WTC11 (cell line): Measurements from ENCODE around the gene PKP2. TPM values are rescaled to one million over a fixed set of nuclear protein-coding genes. Genes with fewer than 3 reads are reported as not detected.

ENCODE experiments used
- ATAC-seq: fragments of 200-7000 bp; cut with Tn5 transposase; 2 replicates; pipeline ENCODE4 v1.10.0; 2021; ENCODE audit warnings: mild to moderate bottlenecking, moderate library complexity
- CTCF ChIA-PET: fragments of 300-600 bp; sonication (Branson Sonifier 250); formaldehyde crosslinking; loops from one replicate; lab custom pipeline; 2021; ENCODE audit warnings: antibody characterized with exemption; lab: Charles Lee
- POLR2A ChIA-PET: fragments of 350-600 bp; sonication (Branson Sonifier 250); formaldehyde crosslinking; loops from one replicate; lab custom pipeline; 2021; ENCODE audit warnings: antibody characterized with exemption; lab: Charles Lee
- DNase-seq: peaks from one replicate; pipeline ENCODE4 v3.0.0; 2021; ENCODE audit warnings: low spot score
- H3K27ac Mint-ChIP-seq: 2 replicates; pipeline ENCODE4 v1.8.0; 2021; ENCODE audit warnings: mixed read lengths
- H3K27me3 Mint-ChIP-seq: 2 replicates; pipeline ENCODE4 v1.8.0; 2021; ENCODE audit warnings: low read depth, mild to moderate bottlenecking, moderate library complexity, mixed read lengths
- H3K36me3 Mint-ChIP-seq: 2 replicates; pipeline ENCODE4 v1.8.0; 2021; ENCODE audit warnings: mixed read lengths
- H3K4me1 Mint-ChIP-seq: 2 replicates; pipeline ENCODE4 v1.8.0; 2022; ENCODE audit warnings: mixed read lengths
- H3K4me3 Mint-ChIP-seq: 2 replicates; pipeline ENCODE4 v1.8.0; 2021; ENCODE audit warnings: mild to moderate bottlenecking, moderate library complexity, mixed read lengths
- H3K9me3 Mint-ChIP-seq: 2 replicates; pipeline ENCODE4 v1.8.0; 2021; ENCODE audit warnings: mixed read lengths
- CTCF ChIP-seq: fragments of 200-600 bp; IDR thresholded peaks from 2 replicates; pipeline ENCODE4 v1.8.0; 2022; ENCODE audit warnings: antibody characterized with exemption
- ELF4 ChIP-seq: sonication (generic); formaldehyde crosslinking; IDR thresholded peaks from 2 replicates; pipeline ENCODE4 v1.8.1; 2022; ENCODE audit warnings: low read depth, mild to moderate bottlenecking, moderate library complexity, missing genetic modification reagents
- HMGXB4 ChIP-seq: sonication (generic); formaldehyde crosslinking; IDR thresholded peaks from 2 replicates; pipeline ENCODE4 v1.8.1; 2023; ENCODE audit warnings: mild to moderate bottlenecking, moderate library complexity, missing genetic modification reagents
- JAZF1 ChIP-seq: fragments of 250-450 bp; sonication (Bioruptor Pico); IDR thresholded peaks from 2 replicates; pipeline ENCODE4 v1.9.0; 2021; ENCODE audit warnings: moderate library complexity, mild to moderate bottlenecking, inconsistent platforms
- KAT7 ChIP-seq: sonication (generic); formaldehyde crosslinking; IDR thresholded peaks from 2 replicates; pipeline ENCODE4 v1.8.1; 2023; ENCODE audit warnings: missing genetic modification reagents, mild to moderate bottlenecking, borderline replicate concordance
- SOX15 ChIP-seq: fragments of 250-450 bp; sonication (Bioruptor Pico); IDR thresholded peaks from 2 replicates; pipeline ENCODE4 v1.9.0; 2021; ENCODE audit warnings: mild to moderate bottlenecking
- TEAD4 ChIP-seq: sonication (generic); formaldehyde crosslinking; IDR thresholded peaks from 2 replicates; pipeline ENCODE4 v1.8.0; 2022; ENCODE audit warnings: mild to moderate bottlenecking, missing genetic modification reagents
- ZNF263 ChIP-seq: sonication (generic); formaldehyde crosslinking; IDR thresholded peaks from 2 replicates; pipeline ENCODE4 v1.8.1; 2022; ENCODE audit warnings: low read depth, mild to moderate bottlenecking, moderate library complexity, missing genetic modification reagents
- ZNF396 ChIP-seq: fragments of 250-450 bp; sonication (Bioruptor Pico); IDR thresholded peaks from 2 replicates; pipeline ENCODE4 v1.8.0; 2021; ENCODE audit warnings: mild to moderate bottlenecking, moderate library complexity, borderline replicate concordance
- ZNF416 ChIP-seq: fragments of 250-450 bp; sonication (Bioruptor Pico); IDR thresholded peaks from 2 replicates; pipeline ENCODE4 v1.9.0; 2021; ENCODE audit warnings: mild to moderate bottlenecking, inconsistent platforms
- total RNA-seq: library from RNA; stranded (reverse); gene quantifications from 3 replicates; pipeline ENCODE4 v1.2.3, GENCODE V29; 2021
- TF ChIP-seq, protein P1 (sequence below): fragments of 250-450 bp; sonication (Bioruptor Pico); IDR thresholded peaks from 2 replicates; pipeline ENCODE4 v1.9.0; 2021; ENCODE audit warnings: moderate library complexity, mild to moderate bottlenecking, inconsistent platforms, borderline replicate concordance
- TF ChIP-seq, protein P2 (sequence below): sonication (generic); formaldehyde crosslinking; IDR thresholded peaks from 2 replicates; pipeline ENCODE4 v1.8.1; 2023; ENCODE audit warnings: mild to moderate bottlenecking, missing genetic modification reagents, borderline replicate concordance
- TF ChIP-seq, protein P3 (sequence below): sonication (generic); formaldehyde crosslinking; IDR thresholded peaks from 2 replicates; pipeline ENCODE4 v1.8.0; 2023; ENCODE audit warnings: mild to moderate bottlenecking, missing genetic modification reagents
- TF ChIP-seq, protein P4 (sequence below): sonication (generic); formaldehyde crosslinking; IDR thresholded peaks from 2 replicates; pipeline ENCODE4 v1.8.1; 2023; ENCODE audit warnings: mild to moderate bottlenecking, missing genetic modification reagents
- TF ChIP-seq, protein P5 (sequence below): sonication (generic); formaldehyde crosslinking; IDR thresholded peaks from 2 replicates; pipeline ENCODE4 v1.8.1; 2022; ENCODE audit warnings: mild to moderate bottlenecking, missing genetic modification reagents, moderate library complexity, borderline replicate concordance

The PKP2 gene
- total RNA-seq, 1 experiment from 2014 or later, result 22.0 TPM

DNA sequence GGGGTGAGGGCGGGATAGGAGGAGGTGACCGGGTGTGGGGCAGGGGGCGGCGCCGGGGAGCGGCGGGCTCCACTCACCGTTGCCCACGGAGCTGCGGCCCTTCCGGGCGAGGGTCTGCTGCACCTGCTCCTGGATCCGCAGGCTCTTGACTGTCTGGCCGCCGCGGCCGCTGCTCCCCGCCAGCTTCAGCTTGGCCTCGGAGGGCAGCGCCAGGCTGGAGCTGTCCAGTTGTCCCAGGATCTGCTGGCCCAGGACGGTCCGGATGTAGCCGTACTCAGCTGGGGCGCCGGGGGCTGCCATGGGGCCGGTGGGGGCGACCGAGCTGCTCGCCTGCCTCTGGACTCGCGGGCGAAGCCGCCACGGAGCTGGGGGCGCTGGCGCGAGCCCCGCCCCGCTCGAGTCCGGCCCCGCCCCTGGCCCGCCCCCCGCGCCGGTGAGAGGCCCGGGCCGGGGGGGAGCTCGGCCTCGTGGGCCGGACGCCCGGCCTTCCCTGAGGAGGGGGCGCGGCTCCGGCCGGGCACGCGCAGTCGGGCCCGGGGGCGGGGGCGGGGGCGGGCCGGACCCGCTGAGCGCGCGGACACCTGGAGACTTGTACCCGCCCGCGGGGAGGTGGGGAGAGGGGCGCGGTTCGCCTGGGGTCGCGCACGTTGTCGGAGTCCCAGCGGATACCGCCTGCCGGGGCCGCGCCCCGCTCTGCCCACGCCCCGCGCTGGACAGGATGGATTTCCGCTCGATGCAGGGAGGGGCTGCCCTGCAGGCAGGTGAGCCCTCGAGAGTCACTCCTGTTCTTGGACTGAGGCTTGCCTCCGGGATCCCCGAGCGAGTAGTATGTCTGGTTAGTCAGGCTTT lies at the start of gene PKP2 (continued):
- no peak for TF ChIP-seq HMGXB4 (CRISPR knock-in tag)

GRCh38 chr12:32944195-32944594 lies 47.6 kb upstream of the PKP2 start:
- Mint-ChIP-seq H3K36me3 (no peaks in the 10 kb centered on the region), H3K4me1 (no peaks in the 10 kb centered on the region; the same call in 1 of the 2 replicates), H3K9me3 (no peaks in the 10 kb centered on the region), H3K27me3 (no peaks in the 10 kb centered on the region), H3K4me3 (no peak overlapping the region)
- CTCF ChIA-PET, result no interaction called here
- DNase-seq, result no peak
- POLR2A ChIA-PET, result no interaction called here
- TF ChIP-seq, protein P1, sequence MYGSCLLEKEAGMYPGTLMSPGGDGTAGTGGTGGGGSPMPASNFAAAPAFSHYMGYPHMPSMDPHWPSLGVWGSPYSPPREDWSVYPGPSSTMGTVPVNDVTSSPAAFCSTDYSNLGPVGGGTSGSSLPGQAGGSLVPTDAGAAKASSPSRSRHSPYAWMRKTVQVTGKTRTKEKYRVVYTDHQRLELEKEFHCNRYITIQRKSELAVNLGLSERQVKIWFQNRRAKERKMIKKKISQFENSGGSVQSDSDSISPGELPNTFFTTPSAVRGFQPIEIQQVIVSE (CRISPR knock-in tag), result no peak
- TF ChIP-seq TEAD4 (CRISPR knock-in tag) (no peak), CTCF (no peak)
- TF ChIP-seq, all 79 proteins: peak for 0
- ATAC-seq, result no peak
- no peak overlapping the region for H3K27ac Mint-ChIP-seq

DNA sequence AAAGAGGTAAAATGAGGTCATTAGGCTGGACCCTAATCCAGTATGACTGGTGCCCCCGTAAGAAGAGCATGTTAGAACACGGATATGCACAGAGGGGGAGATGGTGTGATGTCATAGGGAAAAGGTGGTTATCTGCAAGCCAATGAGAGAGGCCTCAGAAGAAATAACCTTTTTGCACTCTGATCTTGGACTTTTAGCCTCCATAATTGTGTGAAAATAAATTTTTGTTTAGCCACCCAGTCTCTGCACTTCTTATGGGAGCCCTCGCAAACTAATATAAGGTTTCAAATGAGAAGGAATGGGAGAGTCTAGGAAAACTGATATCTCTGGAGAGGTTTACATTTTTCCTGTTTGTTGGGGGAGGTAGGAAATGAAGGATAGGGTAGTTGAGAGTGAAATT lies 43.2 kb upstream of the PKP2 start:
- H3K4me1 Mint-ChIP-seq, result no peaks in the 10 kb centered on the region
- DNase-seq (no peak), ATAC-seq (no peak)
- ChIA-PET CTCF (interaction anchor here (1.7 kb wide), 1 partner anchor 184 kb away, joined by 7 read pairs; the partner anchor contains the start of gene YARS2), POLR2A (no interaction called here)
- H3K4me3 Mint-ChIP-seq, result no peak overlapping the region
- no peaks in the 10 kb centered on the region; the same call in 1 of the 2 replicates for H3K27me3 Mint-ChIP-seq
- H3K36me3 Mint-ChIP-seq, result no peaks in the 10 kb centered on the region
- H3K27ac Mint-ChIP-seq, result no peak overlapping the region
- no peaks in the 10 kb centered on the region for H3K9me3 Mint-ChIP-seq
- TF ChIP-seq ZNF263 (CRISPR knock-in tag) (no peak), ELF4 (CRISPR knock-in tag) (no peak), JAZF1 (CRISPR knock-in tag) (no peak), SOX15 (CRISPR knock-in tag) (no peak), KAT7 (no peak), ZNF396 (CRISPR knock-in tag) (no peak), ZNF416 (CRISPR knock-in tag) (no peak)
- TF ChIP-seq, protein P2, sequence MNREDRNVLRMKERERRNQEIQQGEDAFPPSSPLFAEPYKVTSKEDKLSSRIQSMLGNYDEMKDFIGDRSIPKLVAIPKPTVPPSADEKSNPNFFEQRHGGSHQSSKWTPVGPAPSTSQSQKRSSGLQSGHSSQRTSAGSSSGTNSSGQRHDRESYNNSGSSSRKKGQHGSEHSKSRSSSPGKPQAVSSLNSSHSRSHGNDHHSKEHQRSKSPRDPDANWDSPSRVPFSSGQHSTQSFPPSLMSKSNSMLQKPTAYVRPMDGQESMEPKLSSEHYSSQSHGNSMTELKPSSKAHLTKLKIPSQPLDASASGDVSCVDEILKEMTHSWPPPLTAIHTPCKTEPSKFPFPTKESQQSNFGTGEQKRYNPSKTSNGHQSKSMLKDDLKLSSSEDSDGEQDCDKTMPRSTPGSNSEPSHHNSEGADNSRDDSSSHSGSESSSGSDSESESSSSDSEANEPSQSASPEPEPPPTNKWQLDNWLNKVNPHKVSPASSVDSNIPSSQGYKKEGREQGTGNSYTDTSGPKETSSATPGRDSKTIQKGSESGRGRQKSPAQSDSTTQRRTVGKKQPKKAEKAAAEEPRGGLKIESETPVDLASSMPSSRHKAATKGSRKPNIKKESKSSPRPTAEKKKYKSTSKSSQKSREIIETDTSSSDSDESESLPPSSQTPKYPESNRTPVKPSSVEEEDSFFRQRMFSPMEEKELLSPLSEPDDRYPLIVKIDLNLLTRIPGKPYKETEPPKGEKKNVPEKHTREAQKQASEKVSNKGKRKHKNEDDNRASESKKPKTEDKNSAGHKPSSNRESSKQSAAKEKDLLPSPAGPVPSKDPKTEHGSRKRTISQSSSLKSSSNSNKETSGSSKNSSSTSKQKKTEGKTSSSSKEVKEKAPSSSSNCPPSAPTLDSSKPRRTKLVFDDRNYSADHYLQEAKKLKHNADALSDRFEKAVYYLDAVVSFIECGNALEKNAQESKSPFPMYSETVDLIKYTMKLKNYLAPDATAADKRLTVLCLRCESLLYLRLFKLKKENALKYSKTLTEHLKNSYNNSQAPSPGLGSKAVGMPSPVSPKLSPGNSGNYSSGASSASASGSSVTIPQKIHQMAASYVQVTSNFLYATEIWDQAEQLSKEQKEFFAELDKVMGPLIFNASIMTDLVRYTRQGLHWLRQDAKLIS (CRISPR knock-in tag), result no peak
- TF ChIP-seq, protein P3, sequence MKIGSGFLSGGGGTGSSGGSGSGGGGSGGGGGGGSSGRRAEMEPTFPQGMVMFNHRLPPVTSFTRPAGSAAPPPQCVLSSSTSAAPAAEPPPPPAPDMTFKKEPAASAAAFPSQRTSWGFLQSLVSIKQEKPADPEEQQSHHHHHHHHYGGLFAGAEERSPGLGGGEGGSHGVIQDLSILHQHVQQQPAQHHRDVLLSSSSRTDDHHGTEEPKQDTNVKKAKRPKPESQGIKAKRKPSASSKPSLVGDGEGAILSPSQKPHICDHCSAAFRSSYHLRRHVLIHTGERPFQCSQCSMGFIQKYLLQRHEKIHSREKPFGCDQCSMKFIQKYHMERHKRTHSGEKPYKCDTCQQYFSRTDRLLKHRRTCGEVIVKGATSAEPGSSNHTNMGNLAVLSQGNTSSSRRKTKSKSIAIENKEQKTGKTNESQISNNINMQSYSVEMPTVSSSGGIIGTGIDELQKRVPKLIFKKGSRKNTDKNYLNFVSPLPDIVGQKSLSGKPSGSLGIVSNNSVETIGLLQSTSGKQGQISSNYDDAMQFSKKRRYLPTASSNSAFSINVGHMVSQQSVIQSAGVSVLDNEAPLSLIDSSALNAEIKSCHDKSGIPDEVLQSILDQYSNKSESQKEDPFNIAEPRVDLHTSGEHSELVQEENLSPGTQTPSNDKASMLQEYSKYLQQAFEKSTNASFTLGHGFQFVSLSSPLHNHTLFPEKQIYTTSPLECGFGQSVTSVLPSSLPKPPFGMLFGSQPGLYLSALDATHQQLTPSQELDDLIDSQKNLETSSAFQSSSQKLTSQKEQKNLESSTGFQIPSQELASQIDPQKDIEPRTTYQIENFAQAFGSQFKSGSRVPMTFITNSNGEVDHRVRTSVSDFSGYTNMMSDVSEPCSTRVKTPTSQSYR, result no peak
- TF ChIP-seq, protein P4, sequence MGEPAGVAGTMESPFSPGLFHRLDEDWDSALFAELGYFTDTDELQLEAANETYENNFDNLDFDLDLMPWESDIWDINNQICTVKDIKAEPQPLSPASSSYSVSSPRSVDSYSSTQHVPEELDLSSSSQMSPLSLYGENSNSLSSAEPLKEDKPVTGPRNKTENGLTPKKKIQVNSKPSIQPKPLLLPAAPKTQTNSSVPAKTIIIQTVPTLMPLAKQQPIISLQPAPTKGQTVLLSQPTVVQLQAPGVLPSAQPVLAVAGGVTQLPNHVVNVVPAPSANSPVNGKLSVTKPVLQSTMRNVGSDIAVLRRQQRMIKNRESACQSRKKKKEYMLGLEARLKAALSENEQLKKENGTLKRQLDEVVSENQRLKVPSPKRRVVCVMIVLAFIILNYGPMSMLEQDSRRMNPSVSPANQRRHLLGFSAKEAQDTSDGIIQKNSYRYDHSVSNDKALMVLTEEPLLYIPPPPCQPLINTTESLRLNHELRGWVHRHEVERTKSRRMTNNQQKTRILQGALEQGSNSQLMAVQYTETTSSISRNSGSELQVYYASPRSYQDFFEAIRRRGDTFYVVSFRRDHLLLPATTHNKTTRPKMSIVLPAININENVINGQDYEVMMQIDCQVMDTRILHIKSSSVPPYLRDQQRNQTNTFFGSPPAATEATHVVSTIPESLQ (CRISPR knock-in tag), result no peak
- TF ChIP-seq, protein P5, sequence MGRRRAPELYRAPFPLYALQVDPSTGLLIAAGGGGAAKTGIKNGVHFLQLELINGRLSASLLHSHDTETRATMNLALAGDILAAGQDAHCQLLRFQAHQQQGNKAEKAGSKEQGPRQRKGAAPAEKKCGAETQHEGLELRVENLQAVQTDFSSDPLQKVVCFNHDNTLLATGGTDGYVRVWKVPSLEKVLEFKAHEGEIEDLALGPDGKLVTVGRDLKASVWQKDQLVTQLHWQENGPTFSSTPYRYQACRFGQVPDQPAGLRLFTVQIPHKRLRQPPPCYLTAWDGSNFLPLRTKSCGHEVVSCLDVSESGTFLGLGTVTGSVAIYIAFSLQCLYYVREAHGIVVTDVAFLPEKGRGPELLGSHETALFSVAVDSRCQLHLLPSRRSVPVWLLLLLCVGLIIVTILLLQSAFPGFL, result no peak
